SJSA1 (cell line): ENCODE measurements around the gene GPATCH2. TPM values are rescaled to one million over a fixed set of nuclear protein-coding genes. Genes with fewer than 3 reads are reported as not detected.

Experiments
- DNase-seq, 2 experiments: peaks; one replicate each; pipeline ENCODE4 v3.0.0-alpha.2; 2015 to 2020; ENCODE audit warnings: low spot score in 2 of 2, low read depth in 1 of 2
- H3K27ac ChIP-seq: fragments of 250-450 bp; sonication (Bioruptor Pico); 2 replicates; pipeline ENCODE4 v1.5.1; 2020; ENCODE audit warnings: mild to moderate bottlenecking, moderate library complexity
- H3K27me3 ChIP-seq: fragments of 250-450 bp; sonication (Bioruptor Pico); replicated peaks from 2 replicates; pipeline ENCODE4 v1.5.1; 2020; ENCODE audit warnings: mild to moderate bottlenecking, moderate library complexity
- H3K36me3 ChIP-seq: fragments of 250-450 bp; sonication (Bioruptor Pico); 2 replicates; pipeline ENCODE4 v1.5.1; 2020; ENCODE audit warnings: mild to moderate bottlenecking
- H3K4me1 ChIP-seq: fragments of 250-450 bp; sonication (Bioruptor Pico); replicated peaks from 2 replicates; pipeline ENCODE4 v1.6.1; 2021; ENCODE audit warnings: mild to moderate bottlenecking
- H3K4me3 ChIP-seq: fragments of 250-450 bp; sonication (Bioruptor Pico); 2 replicates; pipeline ENCODE4 v1.5.1; 2020; ENCODE audit warnings: mild to moderate bottlenecking
- H3K9me3 ChIP-seq: fragments of 250-450 bp; sonication (Bioruptor Pico); replicated peaks from 2 replicates; pipeline ENCODE4 v1.5.1; 2020; ENCODE audit warnings: mild to moderate bottlenecking
- total RNA-seq: library from RNA; depleted of rRNA; stranded (reverse); fragments of >200 nt; shearing (Covaris generic); gene quantifications from 2 replicates; pipeline ENCODE4 v1.2.3, GENCODE V29; 2014

Gene GPATCH2
- total RNA-seq, 1 experiment from 2014 or later: 15.3 TPM

DNA sequence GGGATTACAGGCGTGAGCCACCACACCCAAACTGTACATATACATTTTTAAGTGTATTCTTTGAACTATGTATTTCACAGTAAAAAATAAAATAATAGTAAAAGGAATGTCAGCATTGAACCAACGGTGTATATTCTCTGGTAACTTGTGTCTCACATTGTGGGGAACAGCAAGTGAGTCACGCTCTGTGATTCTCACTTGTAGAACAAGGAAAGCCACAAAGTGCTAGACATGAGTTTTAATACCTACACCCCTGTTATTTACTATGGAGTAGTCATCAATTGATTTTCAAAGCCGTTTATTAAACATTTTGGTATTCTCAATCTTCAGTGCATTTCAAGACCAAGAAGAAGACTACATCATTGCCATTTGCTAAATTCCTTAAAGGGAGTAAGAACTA, 197.2 kb downstream of the GPATCH2 start:
- Histone ChIP-seq H3K36me3 (no peaks in the 10 kb centered on the region; the same call in 1 of the 2 replicates), H3K4me3 (no peak overlapping the region), H3K27me3 (no peaks in the 10 kb centered on the region), H3K4me1 (no peaks in the 10 kb centered on the region), H3K27ac (no peak overlapping the region), H3K9me3 (no peaks in the 10 kb centered on the region)
- DNase-seq: no peak

DNA sequence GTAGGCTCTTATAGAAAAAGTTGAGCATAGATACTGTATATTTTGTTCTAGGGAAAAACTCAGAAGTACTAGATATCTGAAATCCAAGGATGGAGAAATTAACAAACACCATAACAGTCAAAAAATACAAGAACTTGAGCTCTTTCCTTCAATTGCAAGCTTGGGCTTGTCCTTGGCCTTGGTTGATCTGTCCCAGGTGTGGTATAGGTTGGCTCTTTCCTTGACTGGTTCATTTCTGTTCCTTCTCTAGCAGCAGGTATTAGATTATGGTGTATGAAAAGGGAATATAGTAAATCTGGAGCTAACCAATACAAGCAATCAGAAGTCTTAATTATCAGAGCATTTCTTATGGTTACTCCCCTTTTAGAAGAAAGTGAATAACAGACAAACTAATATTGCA, 198.6 kb downstream of the GPATCH2 start:
- no peak overlapping the region for H3K27ac ChIP-seq
- no peaks in the 10 kb centered on the region for H3K27me3 ChIP-seq
- no peaks in the 10 kb centered on the region for H3K4me1 ChIP-seq
- no peak overlapping the region for H3K4me3 ChIP-seq
- no peaks in the 10 kb centered on the region; the same call in 1 of the 2 replicates for H3K36me3 ChIP-seq
- no peaks in the 10 kb centered on the region for H3K9me3 ChIP-seq
- DNase-seq: no peak

DNA sequence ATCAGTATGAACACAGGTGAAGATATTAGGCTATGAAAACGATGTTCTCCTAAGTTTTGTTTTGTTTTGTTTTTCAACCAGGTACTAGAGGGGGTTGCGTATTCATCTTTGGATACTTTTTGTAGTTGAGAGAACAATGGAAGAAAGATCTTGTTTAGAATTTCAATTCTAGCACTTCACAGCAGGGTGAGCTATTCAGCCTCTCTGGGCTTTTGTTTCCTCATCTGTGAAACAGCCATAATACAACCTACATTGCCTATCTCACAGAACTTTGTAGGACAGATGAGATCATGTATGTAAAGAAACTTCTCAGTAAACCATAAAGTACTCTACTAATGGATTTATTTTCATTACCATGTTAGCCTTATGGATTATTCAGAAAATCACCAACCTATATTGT, 199.5 kb downstream of the GPATCH2 start:
- no peaks in the 10 kb centered on the region for H3K27me3 ChIP-seq
- no peak overlapping the region for H3K4me3 ChIP-seq
- DNase-seq: no peak
- H3K4me1 ChIP-seq: no peaks in the 10 kb centered on the region
- H3K27ac ChIP-seq: no peak overlapping the region
- no peaks in the 10 kb centered on the region for H3K36me3 ChIP-seq
- no peaks in the 10 kb centered on the region for H3K9me3 ChIP-seq

DNA sequence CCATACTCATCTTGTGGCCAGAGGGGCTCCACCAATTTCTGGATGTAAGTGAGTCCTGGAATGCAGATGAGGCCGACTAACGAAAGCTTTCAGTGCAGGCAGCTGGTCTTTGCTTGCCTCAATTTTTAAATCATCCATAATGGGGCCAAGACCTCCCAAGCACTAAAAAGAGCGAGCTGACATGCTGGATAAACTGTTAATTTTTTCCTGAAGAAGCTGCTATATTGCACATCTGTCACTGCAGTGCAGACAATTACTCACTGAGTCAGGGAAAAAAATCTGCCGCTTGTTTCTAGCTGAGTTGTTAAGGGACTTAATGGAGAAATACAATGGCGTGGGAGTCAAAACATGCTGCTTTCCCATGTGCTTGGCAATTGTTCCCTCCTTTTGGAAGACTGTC, 205.5 kb downstream of the GPATCH2 start:
- Histone ChIP-seq H3K4me3 (no peak overlapping the region), H3K27ac (no peak overlapping the region), H3K36me3 (no peaks in the 10 kb centered on the region), H3K9me3 (no peaks in the 10 kb centered on the region), H3K4me1 (no peaks in the 10 kb centered on the region), H3K27me3 (0 out of 2 replicates have a peak, but pooled peaks cover 4% of the 10 kb centered on the region)
- no peak for DNase-seq

DNA sequence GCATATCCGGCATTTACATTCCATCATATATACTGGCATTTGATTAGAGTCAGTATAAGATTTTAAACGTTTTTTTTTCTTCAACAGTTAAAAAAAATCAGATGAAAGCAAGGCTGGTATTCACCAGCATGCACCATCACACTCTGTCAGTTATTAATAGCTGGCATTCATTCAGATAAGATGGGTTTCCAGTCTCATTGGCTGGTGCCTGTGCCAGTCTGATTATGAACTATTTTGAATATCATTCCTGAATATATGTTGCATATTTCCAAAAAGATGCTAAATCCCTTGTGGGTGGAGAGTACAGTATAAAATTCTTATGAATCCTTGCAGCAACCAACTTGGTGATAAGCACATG, 211.7 kb downstream of the GPATCH2 start:
- Histone ChIP-seq H3K27me3 (0 out of 2 replicates have a peak, but pooled peaks cover 4% of the 10 kb centered on the region), H3K9me3 (no peaks in the 10 kb centered on the region), H3K4me3 (no peak overlapping the region), H3K4me1 (no peaks in the 10 kb centered on the region), H3K36me3 (no peaks in the 10 kb centered on the region), H3K27ac (no peak overlapping the region)
- no peak for DNase-seq

DNA sequence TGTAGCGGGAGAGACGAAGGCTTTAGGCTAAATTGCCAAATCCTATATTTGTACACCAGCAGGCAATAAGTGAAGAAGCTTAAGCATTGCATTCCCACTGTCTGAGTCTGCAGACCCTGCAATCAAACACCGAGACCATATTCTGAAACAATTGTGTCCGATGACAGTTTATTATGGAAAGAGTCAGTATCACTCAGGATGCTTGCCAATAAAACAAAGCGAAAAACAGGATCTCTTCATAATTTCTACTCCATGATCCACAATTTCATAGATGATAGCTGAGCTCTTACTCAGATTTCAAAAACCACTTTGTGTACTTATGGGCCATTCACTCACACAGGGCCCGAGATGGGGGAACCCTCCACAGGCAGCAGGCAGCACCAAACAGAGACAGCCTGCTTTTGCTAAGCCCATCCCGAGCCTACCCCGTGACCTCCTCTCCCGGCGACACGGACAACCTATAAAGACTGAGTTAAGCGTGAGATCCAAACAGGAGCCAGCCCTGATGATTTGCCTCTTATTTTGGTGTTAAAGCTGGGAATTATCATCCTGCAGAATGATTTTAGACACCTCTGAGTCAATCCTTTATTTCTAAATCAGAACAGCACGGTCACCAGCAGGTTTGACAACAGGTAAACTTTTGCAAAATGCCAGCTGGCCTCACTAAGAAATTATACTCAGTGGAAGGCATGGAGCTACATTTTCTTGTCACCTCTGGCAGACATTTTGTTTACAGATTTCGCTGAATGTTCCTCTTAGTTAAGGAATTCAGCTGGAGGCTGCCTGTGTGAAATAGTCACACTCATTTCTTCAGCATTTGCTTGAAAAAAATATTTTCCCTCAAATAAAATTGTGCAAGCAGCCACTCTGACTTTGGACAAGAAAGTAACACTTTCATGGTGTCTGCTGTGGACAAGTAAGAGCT, 212.4 kb downstream of the GPATCH2 start:
- no peak for DNase-seq
- Histone ChIP-seq H3K4me1 (no peaks in the 10 kb centered on the region), H3K27me3 (0 out of 2 replicates have a peak, but pooled peaks cover 4% of the 10 kb centered on the region), H3K9me3 (no peaks in the 10 kb centered on the region), H3K36me3 (no peaks in the 10 kb centered on the region), H3K27ac (no peak overlapping the region), H3K4me3 (no peak overlapping the region)

DNA sequence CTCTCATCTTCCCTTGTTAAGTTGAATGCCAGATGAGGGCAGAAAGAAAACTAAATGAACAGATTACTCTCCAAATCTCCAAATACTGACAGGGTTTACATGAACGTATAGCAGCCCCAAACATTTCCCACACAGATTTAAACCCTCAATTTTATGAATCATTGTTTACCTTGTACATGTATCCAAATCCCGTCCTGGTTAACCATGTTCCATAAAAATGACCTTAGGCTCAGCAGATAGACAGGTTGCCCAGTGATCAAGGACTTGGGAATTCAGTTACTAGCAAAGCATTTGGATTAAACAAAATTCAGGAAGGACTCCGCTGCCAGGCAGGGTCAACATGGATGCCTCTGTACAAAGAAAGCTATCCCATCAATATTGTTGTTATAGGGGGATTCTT, 213.5 kb downstream of the GPATCH2 start:
- H3K27me3 ChIP-seq: 0 out of 2 replicates have a peak, but pooled peaks cover 4% of the 10 kb centered on the region
- no peak overlapping the region for H3K4me3 ChIP-seq
- no peaks in the 10 kb centered on the region for H3K4me1 ChIP-seq
- no peak overlapping the region for H3K27ac ChIP-seq
- no peaks in the 10 kb centered on the region for H3K36me3 ChIP-seq
- no peaks in the 10 kb centered on the region for H3K9me3 ChIP-seq
- DNase-seq: no peak

DNA sequence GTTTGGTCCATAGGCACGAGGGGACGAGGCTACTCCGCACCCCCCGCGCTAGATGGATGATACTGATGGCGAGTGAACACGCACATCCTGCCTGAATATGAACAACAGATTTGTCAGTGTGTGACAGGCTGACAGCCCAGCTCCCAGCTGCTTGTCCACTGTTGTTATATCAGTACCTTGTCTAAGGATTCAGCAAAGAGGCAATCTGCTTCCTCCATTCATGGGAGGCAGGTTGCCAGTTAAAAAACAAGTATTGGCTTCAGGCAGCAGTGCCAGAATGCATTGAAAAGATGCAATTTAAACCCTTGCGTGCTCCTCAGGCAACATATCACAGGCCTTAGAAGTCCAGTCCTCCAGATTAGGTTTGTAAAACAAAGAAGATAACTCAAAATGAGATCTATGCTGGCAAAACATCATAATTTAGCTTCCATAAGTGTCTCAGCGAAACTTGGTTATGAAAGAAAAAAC, 223.3 kb downstream of the GPATCH2 start:
- Histone ChIP-seq H3K4me3 (no peak overlapping the region), H3K27ac (no peak overlapping the region), H3K36me3 (no peaks in the 10 kb centered on the region), H3K9me3 (no peaks in the 10 kb centered on the region), H3K4me1 (no peaks in the 10 kb centered on the region), H3K27me3 (0 out of 2 replicates have a peak, but pooled peaks cover 9% of the 10 kb centered on the region)
- DNase-seq: no peak

DNA sequence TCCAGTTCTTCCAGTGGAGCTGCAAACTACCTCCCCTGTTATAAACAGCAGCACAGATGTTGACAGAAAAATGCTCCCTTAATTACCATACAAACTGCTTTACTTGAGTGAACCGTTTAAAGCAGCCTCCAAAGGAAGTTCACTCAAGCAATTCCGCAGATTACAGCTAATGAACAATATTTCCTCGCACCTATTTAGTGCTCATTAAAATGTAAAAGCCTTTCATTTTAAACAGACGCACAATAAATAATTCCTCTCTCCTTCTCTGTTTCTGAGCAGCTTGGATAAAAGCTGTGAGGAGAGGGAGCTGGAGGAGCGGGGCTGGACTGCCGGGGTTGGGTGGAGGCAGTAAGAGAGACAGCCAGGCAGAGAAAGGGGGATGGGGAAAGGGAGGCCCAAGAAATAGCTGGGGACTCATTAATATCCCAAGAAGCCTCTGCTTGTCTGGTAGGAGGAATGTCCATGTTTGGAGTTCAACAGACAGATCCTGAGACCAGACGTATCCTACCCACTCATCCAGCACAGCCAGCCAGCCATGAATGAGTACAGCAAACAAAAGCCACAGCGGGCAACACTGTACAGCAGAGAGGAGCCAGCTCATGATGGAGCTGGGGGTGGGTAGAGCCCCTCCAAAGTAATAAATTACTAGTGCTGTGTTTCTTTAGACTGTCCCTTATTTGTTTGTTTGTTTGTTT, 227.7 kb downstream of the GPATCH2 start:
- no peak for DNase-seq
- Histone ChIP-seq H3K27ac (no peak overlapping the region), H3K4me3 (no peak overlapping the region), H3K9me3 (no peaks in the 10 kb centered on the region), H3K36me3 (no peaks in the 10 kb centered on the region), H3K4me1 (no peaks in the 10 kb centered on the region), H3K27me3 (0 out of 2 replicates have a peak, but pooled peaks cover 7% of the 10 kb centered on the region)

DNA sequence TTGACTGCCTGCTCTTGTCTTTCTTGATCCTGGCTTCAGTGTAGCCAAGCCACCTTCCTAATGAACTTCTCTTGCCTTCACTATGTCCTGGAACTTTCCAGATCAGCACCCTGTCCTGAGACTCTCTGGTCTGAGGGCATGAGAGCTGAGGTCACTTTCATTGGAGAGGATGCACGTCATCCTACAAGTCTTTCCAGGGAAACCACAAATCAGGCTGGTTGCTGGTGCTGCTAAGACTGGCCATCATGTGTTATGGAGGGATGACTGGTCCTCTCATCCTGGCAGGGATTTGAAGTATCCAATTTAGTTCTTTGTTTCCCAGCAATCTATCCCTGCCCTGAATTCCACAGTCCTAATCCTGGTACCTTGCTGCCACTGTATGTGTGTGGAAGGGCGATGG, 228.6 kb downstream of the GPATCH2 start:
- Histone ChIP-seq H3K9me3 (no peaks in the 10 kb centered on the region), H3K4me1 (no peaks in the 10 kb centered on the region), H3K36me3 (no peaks in the 10 kb centered on the region), H3K4me3 (no peak overlapping the region), H3K27ac (no peak overlapping the region), H3K27me3 (0 out of 2 replicates have a peak, but pooled peaks cover 6% of the 10 kb centered on the region)
- no peak for DNase-seq

DNA sequence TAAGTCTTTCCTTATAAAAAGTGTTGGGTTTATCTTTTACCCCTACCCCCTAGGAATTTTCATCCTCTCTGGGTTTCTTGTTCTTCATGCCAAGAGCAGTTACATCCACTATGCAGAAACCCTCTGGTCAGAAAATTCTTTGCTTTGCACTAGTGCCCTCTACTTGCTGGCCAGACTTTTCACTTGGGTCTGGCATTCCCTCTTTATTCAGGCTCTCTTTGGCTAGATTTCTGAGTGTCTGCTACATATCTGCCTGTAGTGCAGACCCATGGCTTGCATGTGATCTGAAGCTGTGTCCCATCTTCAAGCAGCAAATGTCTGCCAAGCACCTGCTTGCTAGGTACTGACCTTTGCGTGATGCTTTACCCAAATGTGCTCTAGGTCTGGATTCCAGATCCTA, 237.0 kb downstream of the GPATCH2 start:
- H3K4me3 ChIP-seq: no peak overlapping the region

DNA sequence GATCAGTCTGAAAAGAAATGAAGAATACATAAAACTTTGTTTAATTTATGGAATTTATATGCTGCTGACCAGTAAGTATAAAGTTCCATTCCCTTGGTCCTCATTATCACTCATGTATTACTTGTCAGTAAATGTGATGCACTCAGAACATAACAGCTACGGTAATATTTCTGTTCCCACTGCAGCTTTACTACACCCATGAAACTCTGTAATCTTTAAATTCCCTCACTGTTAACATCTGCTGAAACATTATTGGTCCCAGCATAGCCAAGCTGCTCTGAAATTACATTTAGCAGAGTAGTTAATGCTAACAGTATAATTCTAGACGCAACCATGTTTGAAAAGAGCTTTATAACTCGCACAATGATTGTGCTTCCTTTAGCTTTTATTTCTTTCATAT, 238.4 kb downstream of the GPATCH2 start:
- H3K9me3 ChIP-seq: no peaks in the 10 kb centered on the region
- DNase-seq: no peak
- H3K4me1 ChIP-seq: no peaks in the 10 kb centered on the region
- H3K27me3 ChIP-seq: no peaks in the 10 kb centered on the region; the same call in 1 of the 2 replicates
- no peak overlapping the region for H3K27ac ChIP-seq
- no peaks in the 10 kb centered on the region for H3K36me3 ChIP-seq
- no peak overlapping the region for H3K4me3 ChIP-seq

More for the DNA sequence above, 237.0 kb downstream of the GPATCH2 start:
- Histone ChIP-seq H3K9me3 (no peaks in the 10 kb centered on the region), H3K27me3 (no peaks in the 10 kb centered on the region; the same call in 1 of the 2 replicates), H3K27ac (no peak overlapping the region), H3K36me3 (no peaks in the 10 kb centered on the region), H3K4me1 (no peaks in the 10 kb centered on the region)
- DNase-seq: no peak

DNA sequence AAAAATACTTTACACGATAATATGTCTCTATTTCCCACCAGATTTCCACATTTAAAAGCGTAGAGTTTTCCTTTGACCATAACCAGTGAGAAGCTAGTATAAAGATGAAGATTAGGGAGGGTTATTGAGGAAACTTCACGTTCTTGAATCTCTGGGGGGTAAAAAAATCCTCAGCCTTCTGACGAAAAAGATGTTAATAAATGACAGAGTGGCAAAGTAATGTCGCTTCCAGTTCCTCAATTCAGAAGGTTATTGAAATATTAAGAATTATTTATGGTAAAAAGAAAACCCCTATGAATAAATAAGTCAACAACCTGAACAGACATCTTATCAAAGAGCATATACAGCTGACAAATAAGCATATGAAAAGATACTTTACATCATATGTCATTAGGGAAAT, 241.0 kb downstream of the GPATCH2 start:
- no peak for DNase-seq
- no peaks in the 10 kb centered on the region; the same call in 1 of the 2 replicates for H3K27me3 ChIP-seq
- no peak overlapping the region for H3K27ac ChIP-seq
- no peak overlapping the region for H3K4me3 ChIP-seq
- H3K4me1 ChIP-seq: no peaks in the 10 kb centered on the region
- H3K9me3 ChIP-seq: no peaks in the 10 kb centered on the region
- H3K36me3 ChIP-seq: no peaks in the 10 kb centered on the region

DNA sequence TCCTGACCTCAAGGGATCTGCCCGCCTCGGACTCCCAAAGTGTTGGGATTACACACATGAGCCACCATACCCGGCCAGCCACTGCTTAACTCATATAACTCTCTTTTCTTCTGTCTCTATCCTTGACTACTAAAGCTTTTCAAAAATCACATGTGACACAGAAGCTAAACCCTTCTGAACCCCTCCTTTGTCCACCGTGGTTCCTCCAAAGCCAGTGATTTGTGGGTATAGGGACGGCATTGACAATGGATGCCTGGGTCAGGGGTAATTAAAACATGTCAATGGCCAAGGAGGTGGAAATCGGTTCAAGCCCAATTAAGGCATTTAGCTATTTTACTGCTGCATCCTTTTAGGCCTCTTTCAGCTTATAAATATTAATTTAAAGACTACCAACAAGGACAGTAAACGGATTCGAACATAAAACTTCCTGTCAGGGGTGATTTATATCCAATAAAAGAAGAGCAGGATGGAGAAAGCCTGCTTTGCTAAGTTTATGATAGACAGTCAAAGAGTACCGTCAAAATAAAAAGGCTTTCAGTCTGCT, 242.3 kb downstream of the GPATCH2 start:
- no peaks in the 10 kb centered on the region for H3K36me3 ChIP-seq
- no peak overlapping the region for H3K27ac ChIP-seq
- DNase-seq: no peak
- H3K9me3 ChIP-seq: no peaks in the 10 kb centered on the region
- H3K27me3 ChIP-seq: no peaks in the 10 kb centered on the region
- no peaks in the 10 kb centered on the region for H3K4me1 ChIP-seq
- H3K4me3 ChIP-seq: no peak overlapping the region
